Measurements from ENCODE around the gene GNAZ.

The GNAZ gene

GRCh38 chr22:23079240-23079768 lies 9.0 kb downstream of the GNAZ start:
- DNase-seq: no peak

GRCh38 chr22:23079814-23080521 lies 9.6 kb downstream of the GNAZ start:
- DNase-seq: no peak

DNA sequence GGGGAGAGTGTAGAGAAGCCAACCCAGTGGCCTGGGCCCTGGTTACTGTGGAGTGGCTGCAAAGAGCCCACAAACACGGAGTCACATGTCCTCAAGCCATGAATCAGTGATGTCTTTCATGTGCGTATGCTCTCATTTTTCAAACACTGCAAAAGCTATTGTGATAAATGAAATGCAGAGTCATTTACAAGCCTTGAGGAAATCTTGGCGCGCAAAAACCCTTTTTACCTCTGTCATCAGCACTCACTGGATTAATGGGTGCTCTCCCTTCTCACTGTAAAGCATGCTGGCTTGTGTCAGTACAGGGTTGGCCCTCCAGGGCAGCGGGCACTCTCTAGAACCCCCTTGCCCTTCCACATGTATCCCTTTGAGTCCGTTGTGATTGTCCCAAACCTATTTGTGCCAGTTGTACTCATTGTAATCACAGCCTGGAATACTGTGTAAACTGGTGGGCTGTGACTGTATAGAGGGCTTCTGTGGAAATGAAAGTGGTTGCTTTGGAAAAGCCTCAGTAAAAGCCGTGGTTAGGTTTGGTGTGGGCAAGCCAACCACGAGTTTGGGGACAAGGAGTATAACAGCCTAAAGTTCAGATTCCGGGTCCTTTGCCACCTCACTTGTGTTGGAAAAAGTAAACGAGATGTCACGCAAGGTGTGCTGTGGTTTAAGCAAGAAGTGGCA lies 10.4 kb downstream of the GNAZ start:
- no peak for DNase-seq

- no peak for DNase-seq
Observed at GRCh38 chr22:23082534-23083314, 12.4 kb downstream of the GNAZ start.

DNA sequence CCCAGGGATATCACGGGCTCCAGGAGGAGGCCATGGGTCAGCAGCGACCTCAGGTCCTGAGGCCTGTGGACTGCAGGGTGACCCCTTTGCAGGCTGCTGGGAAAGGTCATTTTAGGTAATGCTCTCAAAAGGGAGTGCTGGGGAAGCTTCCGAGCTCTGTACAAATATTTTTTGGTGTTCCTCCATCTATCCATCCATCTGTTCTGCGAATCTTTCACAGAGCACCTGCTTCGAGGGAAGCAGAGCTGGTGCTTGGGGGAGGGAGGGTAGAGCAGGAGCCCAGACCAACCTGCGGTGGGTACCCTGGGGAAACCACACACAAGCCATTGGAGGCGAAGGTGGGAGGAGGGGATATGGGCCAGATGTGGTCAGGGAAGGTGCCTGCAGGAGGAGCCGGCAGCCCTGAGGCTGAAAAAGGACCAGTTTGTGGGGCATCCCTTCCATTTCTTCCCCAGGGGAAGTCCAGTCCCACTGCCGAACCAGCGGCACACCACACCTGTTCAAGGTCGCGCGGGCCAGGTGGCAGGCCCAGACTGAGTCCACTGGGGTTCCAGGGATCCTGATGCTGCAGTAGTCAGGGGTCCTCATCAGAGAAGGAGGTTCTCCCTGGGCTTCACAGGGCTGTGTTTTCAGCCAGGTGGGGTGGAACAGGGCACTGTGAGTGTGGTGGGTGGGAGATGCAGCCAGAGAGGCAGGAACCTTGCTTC lies 13.1 kb downstream of the GNAZ start:
- no peak for DNase-seq

DNA sequence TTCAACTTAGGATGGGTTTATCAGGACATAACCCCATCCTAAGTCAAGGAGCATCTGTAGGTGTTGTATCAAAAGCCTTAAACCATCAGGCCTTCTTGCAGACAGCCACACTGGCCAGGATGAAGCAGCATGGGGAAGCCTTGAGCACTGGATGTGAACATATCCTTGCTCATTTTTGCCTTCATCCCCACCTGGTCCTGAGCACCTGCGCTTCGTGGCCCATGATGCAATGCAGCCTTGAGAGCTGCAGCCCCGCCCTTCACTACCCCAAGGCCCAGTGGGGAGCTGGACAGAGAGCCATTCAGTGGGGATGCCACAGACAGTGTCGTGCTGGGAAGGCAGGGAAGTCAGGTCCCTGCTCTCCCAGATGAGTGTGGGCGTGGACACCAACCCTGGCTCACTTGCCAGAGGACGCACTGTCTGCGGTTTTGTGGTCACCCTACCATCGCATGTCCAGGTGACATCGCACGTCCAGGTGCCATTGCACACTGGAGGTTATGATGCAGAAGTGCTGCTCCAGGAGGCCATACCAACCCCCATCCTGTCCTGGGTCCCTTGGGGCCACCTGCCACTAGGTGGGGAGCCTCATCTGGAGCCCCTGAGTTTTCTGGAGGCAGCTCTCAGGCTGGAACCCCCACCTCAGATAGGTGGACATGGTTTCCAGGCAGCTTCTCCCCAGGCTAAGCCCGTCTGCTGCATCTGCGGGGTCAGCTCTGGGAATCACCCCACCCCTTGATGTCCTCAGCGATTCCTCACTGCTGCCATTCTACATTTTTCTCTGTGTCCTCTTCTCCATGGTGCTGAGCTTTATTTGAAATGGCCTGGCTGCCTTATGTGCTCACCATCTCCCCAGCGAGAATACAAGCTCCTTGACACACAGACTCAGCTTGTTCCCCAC lies 14.4 kb downstream of the GNAZ start:
- no peak for DNase-seq

DNA sequence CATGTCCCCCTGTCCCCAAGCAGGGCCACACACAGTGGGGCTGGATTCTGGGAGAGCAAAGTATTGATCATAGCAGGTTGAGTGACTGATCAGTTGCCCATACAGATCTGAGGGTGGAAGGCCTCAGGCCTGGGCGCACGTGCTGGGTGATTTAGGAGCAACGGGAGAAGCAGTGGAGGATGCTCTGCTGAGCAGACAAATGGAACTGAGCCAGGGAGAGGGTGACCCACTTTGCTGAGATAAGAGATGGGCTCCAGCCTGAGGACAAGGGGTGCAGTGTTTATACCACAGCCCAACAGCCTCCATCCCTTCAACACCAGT lies 15.0 kb downstream of the GNAZ start:
- no peak for DNase-seq

DNA sequence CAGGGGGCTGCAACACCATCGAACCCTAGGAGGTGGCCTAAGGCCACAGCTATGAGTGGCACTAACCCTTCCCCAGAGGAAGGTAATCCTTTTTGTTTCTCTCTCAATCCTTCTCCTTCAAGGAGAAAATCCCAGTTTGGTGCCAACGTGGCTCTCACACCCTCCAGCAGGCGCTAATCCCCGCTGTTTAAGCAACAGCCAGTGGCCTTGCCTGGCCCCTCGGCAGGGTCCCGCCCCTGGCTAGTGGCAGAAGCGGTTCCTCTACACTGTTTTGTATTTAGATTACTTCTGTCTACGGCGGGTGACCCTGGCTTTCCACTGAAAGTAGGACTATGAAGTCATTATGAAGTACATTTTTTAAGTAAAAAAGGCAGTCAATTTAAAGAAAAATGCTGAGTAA lies 15.5 kb downstream of the GNAZ start:
- no peak for DNase-seq

- no peak for DNase-seq
Observed at GRCh38 chr22:23086263-23086662, 15.9 kb downstream of the GNAZ start.

GRCh38 chr22:23086787-23087186 lies 16.5 kb downstream of the GNAZ start:
- DNase-seq: no peak

- DNase-seq: peak; percentile 22
Observed at GRCh38 chr22:23088199-23088604, 17.9 kb downstream of the GNAZ start.

DNA sequence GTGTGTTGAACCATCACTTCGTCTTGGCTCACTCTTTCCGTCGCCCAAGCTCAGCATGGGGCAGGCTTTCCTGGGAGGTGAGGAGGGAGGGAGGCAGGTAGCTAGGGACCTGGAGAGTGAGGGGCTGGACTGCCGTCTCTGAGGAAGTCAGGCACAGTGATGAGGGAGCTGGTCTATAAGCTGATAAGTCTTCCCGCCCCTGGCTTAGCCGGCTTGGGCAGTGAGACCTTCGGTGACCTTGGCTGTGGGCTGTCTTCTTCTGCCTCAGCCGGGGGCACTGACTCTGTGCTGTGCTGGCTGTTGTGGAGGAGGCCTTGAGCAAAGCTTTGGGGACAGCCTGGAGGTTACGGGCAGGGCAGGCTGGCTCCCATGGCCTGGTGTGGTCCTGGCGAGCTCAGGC lies 18.7 kb downstream of the GNAZ start:
- no peak for DNase-seq

GRCh38 chr22:23089633-23090456 lies 19.5 kb downstream of the GNAZ start:
- DNase-seq: no peak

DNA sequence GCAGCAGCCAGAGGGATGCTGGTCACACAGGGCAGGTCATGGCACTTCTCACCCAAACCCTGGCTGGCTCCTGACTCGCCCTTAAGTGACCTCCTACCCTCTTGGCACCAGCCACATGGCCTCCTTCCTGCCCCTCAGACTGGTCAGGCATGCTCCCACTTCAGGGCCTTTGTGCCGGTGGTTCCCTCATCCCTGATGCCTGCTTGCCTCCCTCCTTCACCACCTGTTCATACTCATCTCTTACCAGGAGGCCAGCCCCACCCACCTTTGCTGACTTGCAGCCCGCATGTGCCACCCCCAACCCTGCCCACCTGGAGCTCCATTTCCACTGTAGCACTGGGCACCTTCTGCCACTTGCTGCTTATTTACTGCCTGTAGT lies 20.1 kb downstream of the GNAZ start:
- no peak for DNase-seq

- DNase-seq: no peak
Observed at GRCh38 chr22:23091760-23092159, 21.4 kb downstream of the GNAZ start.

GRCh38 chr22:23092217-23092955 lies 22.1 kb downstream of the GNAZ start:
- no peak for DNase-seq

- no peak for DNase-seq
Observed at GRCh38 chr22:23093051-23093788, 22.9 kb downstream of the GNAZ start.

- DNase-seq: no peak
Observed at GRCh38 chr22:23094260-23094659, 23.9 kb downstream of the GNAZ start.

Data from activated naive CD4-positive, alpha-beta T cell treated with Interleukin-2 at 50 U/mL for 16 hours (primary cell).